Ureter (tissue), 1 donor: ENCODE measurements around the gene ASCC1. TPM values are rescaled to one million over a fixed set of nuclear protein-coding genes. Genes with fewer than 3 reads are reported as not detected.

Experiments used
- DNase-seq: peaks from one replicate; pipeline ENCODE4 v3.0.0-alpha.2; 2020; ENCODE audit warnings: low spot score
- total RNA-seq: library from RNA; stranded (reverse); gene quantifications from one replicate; pipeline ENCODE4 v1.2.4, GENCODE V29; 2023
- donor health status: DM: yes; HTN: yes; CAD: no.

The ASCC1 gene
- total RNA-seq, 1 donor from 2014 or later, result 39.3 TPM

DNA sequence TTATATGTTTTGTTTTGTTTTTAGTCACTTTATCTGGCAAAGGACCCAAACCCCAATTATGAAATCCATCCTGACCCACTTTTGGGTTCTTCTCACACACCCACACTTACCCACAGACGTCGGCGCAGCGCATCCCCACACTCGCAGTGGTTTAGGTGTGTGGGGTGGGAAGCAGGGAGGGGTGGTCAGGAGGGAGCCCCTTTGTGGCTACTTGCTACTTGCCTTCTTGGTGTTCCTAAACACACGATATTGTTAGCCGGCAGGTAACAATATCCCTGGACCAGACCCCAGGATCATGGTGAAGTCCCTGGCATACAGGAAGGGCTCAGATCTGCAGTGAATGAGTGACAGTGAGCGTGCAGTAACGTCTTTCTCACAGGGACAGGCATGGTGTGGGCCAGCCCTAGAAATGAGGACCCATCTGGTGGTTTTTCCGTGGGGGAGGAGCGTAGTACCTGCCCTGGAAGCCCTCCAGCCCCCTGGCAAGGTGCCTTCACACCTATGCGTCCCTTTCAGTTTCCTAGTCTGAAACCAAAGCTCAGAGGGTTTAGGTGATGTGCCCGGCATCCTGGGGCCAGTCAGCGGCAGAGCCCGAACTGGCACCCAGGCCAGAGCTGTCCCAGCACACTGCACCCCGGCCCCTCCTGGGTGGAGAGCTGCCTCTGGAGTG lies 132.2 kb downstream of the ASCC1 start:
- no peak for DNase-seq

DNA sequence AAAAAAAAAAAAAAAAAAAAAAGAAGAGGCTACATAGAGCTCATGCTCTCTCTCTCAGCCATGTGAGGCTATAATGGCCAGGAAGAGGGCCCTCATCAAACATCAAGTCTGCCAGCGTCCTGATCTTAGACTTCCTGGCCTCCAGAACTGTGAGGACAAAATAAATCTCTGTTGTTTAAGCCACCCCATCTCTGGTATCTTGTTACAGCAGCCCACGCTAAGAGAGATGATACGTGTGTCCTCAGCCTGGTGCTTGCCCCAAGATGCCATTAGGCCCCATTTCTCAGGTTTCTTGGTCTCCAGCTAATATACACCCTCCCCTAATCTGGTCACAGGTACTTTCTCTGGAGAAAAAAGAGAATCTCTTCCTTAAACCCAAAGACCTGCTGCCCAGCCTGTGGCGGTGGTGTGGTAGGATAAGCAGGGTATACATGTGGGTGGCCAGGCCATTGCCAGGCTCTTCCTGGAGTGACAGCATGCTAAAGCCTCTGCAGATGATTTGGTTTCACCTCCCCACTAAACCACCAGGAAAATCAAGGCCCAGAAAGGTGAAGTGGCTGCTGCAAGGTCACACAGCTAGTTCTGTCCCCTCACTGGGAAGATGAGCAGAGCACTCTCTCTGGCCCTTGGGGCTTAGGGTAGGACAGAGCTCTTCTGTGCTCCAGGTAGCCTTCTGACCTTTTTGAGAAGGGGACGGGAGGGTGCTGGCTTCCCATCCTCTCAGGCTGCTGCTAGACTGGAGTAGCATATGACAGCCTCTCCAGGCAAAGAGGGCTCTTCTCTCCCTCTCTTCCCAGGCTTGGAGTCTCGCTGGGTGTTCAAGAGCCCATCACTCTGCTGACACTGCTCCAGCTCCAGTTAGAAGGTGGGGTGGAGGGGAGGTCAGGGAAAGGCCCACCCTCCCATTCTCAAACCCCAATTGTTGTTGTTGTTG lies 133.0 kb downstream of the ASCC1 start:
- DNase-seq, result no peak

DNA sequence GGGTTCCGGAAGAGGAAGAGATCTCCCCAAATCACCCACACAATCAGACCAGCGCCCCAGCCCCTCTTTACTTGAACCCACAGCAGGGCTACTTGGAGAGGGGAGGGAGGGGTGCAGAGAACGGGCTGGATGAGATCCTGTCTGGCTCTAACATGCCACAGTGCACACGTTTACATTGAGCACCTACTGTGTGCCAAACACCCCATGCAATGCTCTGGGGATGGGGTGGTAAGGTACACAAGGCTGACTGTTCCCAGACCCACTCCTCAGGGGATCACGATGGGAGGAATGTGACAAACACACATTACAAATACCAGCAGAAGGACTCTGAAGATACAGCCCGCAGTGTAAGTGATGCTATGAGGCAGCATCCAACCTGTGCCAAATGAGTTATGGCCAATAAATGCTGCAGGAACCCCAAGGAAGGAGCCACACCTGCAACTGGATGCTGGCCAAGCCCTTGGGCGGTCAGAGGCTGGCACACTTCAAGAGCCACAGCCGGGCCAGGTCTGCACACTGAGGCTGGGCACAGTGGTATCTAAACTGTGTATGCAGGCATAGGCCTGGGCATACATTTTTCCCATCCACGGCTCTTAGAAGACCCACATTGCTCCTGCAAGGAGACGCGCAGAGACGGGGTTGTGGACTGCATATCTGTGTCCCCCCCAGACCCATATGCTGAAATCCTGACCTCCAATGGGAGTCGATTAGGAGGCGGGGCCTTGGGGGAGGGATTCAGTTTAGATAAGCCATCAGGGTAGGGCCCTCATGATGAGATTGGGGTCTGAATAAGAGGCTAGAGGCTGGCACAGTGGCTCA lies 134.1 kb downstream of the ASCC1 start:
- no peak for DNase-seq

DNA sequence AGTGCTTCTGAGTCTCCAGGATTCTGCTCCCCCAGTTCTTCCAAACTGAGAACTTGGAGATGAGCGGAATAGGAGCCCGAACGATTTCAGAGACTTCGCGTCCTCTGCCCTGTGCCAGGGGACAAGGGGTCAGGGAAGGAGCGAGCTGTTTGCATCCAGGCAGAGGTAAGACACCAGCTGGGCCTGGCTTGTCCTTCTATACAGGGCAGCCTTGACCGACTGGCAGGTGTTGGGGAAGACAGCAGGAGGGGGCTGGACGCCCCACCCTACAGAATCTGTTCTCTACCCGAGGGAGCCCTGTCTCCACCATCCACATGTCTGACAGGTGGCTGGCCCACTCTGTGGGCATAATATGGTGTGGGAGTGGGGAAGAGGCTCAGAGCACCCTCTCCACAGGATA lies 134.9 kb downstream of the ASCC1 start:
- DNase-seq, result no peak

DNA sequence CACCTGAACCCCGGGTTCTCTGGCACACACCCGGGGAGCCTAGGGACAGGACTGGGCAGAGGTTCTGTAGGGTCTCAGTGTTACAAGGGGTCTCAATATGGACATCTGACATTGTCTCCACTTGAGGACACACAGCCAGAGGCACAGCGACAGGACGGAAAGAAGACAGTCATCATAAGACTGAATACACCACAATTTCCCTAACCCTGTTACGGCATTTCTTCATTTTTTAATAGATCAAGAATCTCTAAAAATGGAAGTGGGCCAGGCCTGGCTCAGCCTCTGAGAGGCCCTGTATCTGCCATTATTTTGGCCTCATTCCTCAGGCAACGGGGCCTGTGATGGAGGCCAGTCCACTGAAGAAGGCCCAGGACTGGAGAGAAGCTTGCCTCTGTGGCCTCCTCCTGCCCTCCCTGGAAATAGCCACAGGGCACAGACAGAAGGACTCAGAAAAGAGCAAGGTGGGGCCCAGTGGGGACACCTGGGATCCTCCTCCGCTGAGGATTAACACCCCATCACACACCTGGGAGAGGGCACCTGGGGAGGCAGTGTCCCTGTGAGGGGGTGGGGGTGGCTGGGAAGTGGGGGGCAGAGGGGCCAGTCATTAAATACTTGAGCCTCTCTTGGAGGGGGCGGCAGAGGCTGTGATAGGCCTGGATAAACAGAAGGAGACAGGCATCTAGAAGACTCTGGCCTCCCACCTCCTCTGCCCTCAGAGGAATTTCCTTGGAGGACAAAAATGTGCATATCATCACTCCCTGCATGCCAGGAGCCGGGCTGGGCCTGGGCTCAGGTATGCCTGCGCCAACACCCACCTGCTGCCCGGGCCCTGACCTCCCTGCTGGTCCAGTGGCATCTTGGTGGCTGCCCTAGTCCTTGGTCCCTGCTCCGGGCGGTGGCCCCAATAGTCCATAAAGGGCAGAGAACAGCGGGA lies 135.8 kb downstream of the ASCC1 start:
- DNase-seq, result no peak

DNA sequence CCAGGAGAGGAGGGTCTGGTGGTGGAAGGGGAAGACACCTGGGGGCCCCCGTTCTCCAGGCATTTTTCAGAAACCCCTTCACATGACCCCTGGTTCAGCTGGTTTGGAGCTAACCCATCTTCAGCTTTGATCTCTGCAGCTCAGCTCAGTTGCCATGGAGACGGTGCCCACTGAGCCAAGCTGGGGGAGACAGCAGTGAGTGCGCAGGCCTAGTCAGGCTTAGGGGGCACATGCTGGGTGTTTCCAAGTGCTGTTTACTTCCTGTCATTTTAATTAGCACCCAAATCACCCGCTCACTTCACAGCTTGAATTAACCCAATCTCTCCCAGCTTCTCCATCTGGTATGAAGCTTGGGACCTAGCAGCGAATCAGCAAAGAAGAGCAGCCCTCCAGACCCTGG lies 136.7 kb downstream of the ASCC1 start:
- DNase-seq, result no peak

DNA sequence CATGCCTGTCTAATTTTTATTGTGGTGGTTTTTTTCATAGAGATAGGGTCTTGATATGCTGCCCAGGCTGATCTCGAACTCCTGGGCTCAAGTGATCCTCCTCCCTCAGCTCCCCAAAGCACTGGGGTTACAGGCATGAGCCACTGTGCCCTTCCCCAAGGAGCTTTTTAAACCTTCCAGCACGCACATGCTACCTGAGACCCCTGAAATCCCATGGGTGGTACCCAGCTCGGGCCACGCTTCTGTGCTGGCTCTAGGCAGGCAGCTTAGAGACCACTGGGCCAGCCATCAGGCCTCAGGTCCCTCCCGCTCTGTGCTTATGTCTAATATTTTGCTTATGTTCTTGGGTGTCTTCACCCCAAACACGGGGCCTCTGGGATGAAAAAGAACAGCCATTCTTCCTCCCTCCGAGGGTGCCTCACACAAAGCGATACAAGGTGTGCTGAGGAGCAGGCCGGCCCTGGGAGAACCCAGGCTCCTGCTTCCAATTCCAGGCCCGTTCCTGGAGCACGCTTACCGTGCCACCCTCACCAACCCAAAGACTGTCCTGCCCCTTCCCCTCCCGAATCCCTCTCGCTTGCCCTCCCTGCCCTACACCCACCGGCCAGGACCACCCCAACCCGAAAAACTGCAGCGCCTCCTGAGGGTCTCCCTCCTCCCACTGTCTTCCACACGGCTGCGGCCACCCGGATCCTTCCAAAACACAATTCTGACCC lies 138.6 kb downstream of the ASCC1 start:
- no peak for DNase-seq

DNA sequence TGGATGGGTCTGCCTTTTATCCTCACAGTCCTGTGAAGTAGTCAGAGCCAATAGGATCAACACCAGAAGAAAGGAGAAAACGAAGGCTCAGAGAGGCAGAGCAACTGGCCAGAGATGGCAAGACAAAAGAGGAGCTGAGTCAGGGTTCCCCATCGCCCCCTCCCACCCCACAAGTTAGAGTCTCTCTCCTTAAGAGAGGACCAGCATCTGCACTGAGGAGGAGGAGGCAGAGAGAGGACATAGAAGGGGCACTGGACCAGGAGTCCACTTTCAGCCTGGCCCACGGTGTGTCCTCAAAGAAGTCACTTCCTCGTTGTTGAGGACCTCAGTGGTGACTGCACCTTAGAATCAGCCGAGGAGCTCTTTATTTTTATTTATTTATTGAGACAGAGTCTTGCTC lies 139.3 kb downstream of the ASCC1 start:
- no peak for DNase-seq

DNA sequence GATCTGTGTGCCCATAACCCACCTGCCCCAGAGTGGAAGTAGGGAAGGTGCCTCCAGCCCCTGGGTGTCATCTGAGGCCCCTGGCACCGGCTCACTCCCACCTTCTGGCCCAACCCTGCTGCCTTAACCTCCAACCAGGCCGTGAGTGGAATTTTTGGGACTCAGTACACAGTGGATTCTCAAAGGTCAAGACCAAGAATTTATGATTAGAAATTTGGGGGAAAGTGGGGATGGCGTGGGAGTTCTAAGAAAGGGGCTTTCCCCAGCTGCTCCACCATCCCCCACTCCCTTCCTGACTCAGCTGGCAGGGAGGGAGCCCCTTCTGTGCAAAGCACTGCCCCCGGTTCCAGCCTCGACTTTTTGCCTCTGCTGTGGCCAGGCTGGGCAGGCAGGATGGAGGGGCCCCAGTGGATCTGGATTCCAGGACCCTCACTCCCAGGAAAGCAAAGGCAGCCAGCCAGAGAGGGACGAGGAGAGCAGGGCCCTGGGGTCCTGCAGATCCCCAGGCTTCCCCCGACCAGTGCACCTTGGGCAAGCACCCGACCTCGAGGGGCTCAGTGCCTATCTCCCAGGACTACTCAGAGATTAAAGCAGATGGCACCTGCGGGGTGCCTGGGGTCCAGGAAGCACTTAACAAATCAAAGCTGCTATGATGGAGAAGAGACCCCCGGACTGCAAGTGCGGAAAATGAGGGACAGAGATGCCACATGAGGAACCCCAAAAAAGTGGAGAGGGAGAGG lies 140.5 kb downstream of the ASCC1 start:
- DNase-seq, result no peak

DNA sequence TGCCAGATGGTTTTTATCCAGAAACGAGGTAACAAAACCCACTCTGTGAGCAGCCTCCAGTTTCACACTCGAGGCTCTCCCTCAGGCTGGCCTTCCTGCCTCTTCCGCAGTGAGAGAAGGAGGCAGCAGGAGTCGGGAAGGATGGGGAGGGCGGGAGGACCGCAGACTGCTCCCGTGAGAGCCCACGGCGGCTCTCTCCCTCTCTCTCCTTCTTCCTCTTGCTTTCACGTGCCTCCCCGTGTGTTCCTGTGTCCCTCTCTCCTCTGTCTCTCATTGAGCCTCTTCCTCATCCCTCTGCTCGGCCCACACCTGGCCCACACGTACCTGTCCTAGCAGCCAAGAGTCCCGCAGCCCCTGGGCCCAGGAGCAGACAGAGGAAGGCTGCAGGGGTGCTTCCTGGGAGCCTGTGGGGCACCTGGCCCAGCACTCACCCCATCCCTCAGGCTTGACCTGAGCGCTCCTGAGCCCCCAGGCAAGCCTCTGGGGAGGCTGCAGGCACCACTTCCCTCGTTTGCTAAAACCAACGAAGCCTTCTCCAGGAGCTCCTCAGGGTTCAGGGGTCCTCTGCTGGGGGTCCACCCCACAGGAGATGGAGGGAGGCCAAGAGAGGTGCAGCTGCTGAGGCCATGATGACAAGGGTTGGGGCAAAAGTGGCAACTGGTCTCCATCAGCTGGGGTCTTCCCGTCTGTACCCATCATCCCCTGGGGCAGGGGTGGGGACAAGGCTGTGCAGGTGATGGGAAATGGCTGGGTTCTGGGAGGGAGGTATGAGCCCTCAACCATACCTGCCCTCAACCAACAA lies 141.3 kb downstream of the ASCC1 start:
- DNase-seq, result no peak

DNA sequence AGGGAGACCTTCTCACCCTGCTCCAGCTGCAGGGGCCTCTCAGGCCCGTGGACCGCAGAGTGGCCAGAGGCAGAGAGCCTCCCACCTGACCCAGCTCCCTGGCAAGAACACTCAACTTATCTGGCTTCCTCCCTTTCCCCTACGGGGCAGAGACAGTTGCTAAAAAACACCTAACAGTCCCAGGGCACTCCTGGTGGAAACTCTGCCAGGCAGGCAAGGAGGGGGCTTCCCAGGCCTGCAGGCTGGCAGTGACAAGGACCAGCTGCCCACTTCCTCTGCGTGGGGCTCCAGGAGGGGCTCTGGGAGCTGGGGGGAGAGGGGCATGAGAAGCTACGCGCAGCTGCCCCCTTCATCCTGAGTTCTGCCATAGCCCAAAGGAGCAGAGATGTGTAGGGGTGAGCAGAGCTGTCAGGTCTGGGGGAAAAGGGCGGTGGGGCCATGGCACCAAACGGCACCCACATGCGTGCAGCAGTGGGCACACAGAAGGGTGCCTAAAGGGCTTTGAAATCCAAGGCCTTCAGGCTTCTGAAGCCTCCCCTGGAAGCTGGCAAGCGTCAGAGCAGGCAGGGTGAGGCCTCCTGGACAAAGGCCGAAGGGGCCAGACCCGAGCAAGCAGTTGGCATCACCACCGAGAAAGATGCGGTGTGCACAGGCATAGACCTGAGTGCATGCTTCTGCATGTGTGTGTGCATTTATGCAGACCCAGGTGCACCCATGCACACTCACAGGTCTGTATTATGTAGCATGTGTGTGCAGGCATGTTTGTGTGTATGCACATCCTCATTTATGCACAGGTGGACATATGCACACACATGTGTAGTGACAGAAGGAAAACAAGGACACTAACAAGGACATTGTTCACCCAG lies 142.1 kb downstream of the ASCC1 start:
- no peak for DNase-seq

DNA sequence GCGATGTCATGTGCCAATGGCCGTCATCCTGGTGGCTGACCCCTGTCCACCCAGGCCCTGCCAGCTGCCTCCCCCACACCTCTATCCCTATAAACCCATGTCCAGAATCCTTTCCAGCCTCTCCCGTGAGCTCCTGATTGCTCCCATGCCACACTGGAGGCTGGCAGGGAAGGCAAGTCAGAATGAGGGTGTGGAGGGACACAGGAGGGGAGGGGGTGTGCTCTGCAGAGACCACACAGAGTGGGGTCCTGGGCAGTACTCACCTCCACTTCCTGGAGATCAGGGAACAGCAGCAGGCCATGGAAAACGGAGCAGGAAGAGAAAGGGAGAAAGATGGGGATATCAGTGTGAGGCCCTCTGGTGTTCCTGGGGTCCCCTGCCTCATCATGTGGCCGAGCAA lies 143.4 kb downstream of the ASCC1 start:
- DNase-seq, result no peak

DNA sequence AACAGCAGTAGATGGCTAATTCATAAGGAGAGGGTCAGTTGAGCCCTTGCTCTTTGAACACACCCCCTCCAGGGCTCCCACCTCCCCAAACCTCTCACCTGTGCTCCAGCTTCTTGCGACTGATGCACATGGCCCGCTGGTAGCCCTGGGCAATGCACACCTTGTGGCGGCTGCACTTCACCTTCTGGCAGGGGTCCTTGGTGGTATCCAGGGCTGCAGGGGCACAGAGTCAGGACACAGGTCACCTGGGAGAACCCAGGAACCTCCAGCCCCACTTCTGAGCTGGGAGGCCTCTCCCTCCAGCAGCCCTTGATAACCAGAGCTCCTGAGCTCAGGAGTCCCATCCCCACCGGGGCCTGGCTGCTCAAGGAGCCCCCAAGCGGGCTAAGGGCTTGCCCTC lies 144.0 kb downstream of the ASCC1 start:
- no peak for DNase-seq

DNA sequence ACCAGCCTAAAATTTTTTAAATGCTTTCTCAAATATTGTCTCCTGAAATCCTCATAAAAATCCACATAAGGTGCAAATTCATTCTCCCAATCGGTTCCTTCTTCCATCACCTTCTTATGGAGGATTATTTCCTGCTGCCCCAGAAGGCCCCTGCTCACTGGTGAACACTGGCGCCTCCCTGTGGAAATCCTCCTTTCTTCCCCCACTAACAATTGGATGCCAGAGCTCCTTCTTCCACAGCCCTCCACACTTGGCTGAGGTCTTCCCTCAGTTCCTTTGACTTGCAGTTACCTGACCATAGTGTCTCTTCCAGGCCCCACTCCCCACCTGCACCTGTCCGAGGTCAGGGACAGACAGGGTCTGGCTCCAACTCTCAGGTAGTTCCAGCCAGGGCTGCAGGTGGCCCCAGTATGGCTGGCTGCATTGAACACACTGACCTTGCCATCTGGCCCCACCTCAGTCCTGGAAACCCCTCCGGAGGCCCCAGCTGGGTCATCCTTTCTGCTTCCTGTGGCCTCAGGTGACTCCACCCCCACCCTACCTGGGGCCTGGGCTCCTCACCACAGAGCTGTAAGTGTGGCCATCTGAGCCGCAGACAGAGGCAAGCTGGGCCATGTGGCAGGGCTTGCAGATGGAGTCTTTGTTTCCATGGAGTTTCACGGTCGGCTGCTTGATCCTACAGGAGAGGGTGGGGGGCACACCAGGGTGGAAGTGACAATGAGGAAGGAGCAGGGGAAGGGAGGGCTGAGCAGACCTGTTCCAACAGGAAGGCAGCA lies 146.1 kb downstream of the ASCC1 start:
- DNase-seq, result no peak

DNA sequence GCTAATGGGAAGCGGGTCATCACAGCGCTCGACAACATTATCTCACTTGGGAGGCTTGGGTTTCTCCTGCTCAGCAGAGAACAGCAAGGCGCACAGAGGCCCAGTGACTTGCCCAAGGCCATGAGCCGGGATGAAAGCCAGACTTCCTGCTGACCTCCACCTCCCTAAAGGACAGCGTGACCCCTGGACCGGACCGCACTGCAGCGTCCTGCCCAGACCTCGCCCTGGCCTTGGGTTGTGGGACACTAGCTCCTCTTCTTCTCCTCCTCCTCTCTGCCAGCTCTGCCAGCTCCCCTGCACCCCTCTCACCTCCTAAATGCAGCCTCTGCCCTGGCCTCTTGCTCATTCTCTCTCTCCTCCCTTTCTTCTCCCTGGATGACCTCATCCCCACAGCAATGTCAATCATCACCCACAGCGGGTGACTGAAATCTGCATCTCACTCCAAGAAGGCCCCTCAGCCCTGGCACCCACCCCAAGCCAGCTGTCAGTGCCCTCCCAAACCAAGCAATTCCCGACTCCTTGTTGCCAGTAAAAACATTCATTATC lies 147.1 kb downstream of the ASCC1 start:
- DNase-seq, result no peak

DNA sequence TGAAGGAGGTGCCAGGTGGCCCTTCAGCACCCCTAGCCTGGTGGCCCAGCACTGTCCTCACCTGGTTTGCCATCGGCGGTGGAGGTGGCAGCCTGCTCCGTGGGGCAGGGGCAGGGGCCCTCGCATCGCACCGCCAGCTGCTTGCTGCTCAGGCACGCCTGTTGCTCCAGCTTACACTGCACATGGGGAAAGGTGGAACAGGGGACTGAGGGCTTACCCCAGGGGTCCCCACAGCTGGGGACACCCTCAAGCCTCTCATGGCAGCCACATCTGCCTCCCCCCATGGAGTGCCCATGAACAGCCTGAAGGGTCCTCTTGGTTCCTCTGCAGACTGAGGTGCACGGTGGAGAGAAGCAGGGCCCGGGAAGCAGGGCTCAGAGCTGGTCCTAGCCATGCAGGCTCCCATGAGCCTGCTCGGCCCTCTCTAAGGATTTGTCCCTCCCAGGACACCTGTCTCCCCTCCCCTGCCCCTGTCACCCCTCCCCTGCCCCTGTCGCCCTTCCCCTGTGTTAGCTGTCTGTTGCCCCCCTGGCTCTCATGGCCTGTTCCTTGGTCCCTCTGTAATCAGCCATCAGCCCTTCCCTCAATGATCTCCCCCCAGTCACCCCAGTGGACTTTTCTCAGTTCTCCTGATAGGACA lies 147.8 kb downstream of the ASCC1 start:
- no peak for DNase-seq
